HG03442 (cell line): ENCODE results near the gene CCNYL1.
A peak's percentile ranks its signal among the peaks of the same experiment; 100 is the strongest.
"Not testable (repeated sequence)": the region's sequence is repeated elsewhere in the genome, so short reads cannot be mapped to it uniquely, and the experiment has no call there.

Experiments
- ATAC-seq: cut with Tn5 transposase; IDR thresholded peaks from one replicate; pipeline ENCODE4 v1.9.1; 2021; ENCODE audit warnings: mild to moderate bottlenecking, moderate library complexity; ENCODE audit not compliant: unreplicated experiment

Gene CCNYL1

GRCh38 chr2:207696911-207697310 lies 14.5 kb upstream of the CCNYL1 start:
- not testable (repeated sequence) for ATAC-seq

DNA sequence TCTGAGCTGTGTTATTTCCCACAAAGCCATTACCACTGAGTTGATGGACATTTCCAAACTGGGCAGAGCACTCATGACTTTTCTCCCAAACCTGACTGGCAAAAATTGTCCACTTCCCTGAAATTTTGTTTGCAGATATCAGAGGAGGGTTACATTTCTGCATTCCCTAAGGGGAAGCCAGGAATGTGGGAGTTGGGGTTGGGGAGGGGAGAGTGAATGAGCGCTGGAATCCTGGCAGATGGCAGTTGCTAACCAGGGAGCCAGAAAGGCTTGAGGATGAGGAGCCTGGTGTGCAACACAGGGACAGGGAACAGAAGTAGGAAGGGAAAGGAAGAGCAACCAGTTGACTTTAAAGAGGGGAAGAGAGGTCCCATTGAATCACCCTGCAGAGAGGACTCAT lies 14.0 kb upstream of the CCNYL1 start:
- ATAC-seq, result no peak

- no peak for ATAC-seq
Measured at GRCh38 chr2:207698301-207698700, 13.1 kb upstream of the CCNYL1 start.

- no peak for ATAC-seq
Measured at GRCh38 chr2:207704078-207704477, 7.4 kb upstream of the CCNYL1 start.

DNA sequence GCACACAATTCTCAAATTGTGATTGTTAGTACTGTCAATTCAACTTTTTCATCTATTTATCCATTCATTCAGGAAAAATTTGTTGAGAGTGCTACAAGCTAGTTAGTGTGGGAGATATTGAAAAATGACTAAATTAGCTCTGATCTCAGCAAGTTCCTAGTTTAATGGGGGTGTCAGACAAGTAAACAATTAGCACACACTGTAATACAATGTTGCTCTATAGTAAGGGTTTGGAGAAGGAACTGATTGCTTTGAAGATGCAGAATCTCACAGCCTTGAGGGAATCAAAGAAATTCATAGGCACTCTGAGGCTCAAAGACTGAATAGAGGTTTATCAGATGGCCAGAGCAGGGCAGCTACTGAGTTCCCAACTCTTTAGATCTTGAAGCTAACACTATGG lies 6.8 kb upstream of the CCNYL1 start:
- no peak for ATAC-seq

GRCh38 chr2:207706936-207707860 lies 4.2 kb upstream of the CCNYL1 start:
- ATAC-seq, result no peak

GRCh38 chr2:207711750-207712530 lies 500 bp downstream of the CCNYL1 start:
- peak; percentile 21 for ATAC-seq

GRCh38 chr2:207716056-207716455 lies 4.6 kb downstream of the CCNYL1 start:
- ATAC-seq, result no peak

DNA sequence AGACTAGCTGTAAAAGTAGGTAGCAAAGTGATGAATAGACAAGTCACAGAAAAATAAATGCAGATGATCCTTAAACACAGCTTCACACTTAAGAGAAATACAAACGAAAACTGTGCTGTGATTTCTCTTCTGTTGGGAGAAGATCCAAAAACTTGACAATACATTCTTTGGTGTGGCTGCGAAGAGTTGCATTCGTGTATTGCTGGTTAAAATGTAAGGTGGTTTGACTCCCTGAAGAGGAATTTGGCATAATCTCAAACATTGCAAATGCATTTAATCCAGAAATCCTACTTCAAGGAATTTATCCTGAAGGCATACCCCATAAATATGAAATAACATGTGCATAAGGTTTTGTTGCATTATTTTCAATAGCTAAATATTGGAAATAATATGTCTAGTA lies 7.1 kb downstream of the CCNYL1 start:
- ATAC-seq, result no peak

GRCh38 chr2:207719008-207719407 lies 7.6 kb downstream of the CCNYL1 start:
- ATAC-seq, result no peak

GRCh38 chr2:207719655-207720054 lies 8.2 kb downstream of the CCNYL1 start:
- not testable (repeated sequence) for ATAC-seq

GRCh38 chr2:207720517-207721187 lies 9.2 kb downstream of the CCNYL1 start:
- no peak for ATAC-seq

GRCh38 chr2:207722773-207723424 lies 11.5 kb downstream of the CCNYL1 start:
- ATAC-seq, result no peak

DNA sequence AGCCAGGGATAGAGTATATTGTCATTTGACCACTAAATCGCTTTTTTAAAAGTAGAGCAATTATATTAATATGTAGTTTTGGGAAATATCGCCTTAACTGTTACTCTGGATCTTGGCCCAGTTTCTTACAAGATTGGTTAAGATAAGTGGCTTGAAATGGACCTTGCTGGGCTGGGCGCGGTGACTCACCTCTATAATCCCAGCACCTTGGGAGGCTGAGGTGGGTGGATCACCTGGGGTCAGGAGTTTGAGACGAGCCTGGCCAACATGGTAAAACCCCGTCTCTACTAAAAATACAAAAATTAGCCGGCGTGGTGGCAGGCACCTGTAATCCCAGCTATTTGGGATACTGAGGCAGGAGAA lies 12.0 kb downstream of the CCNYL1 start:
- ATAC-seq, result not testable (repeated sequence)

GRCh38 chr2:207724113-207724512 lies 12.7 kb downstream of the CCNYL1 start:
- ATAC-seq, result no peak

- no peak for ATAC-seq
Measured at GRCh38 chr2:207725873-207726578, 14.6 kb downstream of the CCNYL1 start.

DNA sequence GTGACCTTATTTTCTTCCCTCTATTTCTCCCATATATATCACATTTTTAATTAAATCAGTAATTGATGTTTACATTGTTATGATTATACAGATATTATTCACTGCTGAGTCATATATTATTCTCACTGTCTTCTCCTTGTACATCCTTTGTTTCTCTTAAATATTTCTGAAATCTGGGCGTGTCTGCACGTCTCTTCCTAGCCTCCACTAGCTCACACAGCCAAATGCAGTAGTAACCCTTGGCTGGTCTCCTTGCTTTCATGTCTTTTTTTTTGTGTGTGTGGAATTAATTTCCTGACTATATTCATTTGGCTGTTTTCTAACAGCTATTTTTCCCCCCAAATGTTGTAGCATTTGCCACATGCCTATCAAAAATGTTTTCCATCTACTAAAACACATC lies 15.8 kb downstream of the CCNYL1 start:
- no peak for ATAC-seq

GRCh38 chr2:207729465-207729998 lies 18.1 kb downstream of the CCNYL1 start:
- ATAC-seq, result no peak

DNA sequence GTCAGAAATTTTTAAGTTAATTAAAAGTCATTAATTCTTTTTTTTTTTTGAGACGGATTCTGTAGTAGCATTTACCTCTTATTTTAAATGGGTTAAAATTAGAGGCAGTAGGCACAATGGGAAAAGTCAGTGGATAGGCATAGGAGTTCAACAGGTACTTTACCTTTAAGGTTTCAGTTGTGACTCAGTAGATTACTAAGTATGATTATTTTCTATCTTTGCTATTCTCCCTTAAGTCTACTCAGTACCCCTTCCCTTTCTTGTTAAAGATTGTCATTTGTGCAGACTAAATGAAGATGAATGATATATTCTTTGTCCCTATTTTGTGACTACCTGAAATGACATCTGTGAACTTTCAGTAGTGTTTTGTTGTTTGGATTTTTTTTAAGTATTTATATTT lies 19.7 kb downstream of the CCNYL1 start:
- no peak for ATAC-seq

GRCh38 chr2:207733597-207734240 lies 22.3 kb downstream of the CCNYL1 start:
- no peak for ATAC-seq
